AG09309 (cell line): ENCODE data around the gene FCRL2.

Source experiments
- DNase-seq: peaks from one replicate; pipeline ENCODE4 v3.0.0-alpha.2; 2010; ENCODE audit warnings: low read depth
- H3K4me3 ChIP-seq: 2 replicates; pipeline ENCODE4 v1.5.1; 2011; ENCODE audit warnings: mild to moderate bottlenecking, low read depth, low read length, moderate library complexity; ENCODE audit not compliant: control insufficient read depth
- TF ChIP-seq, protein P1 (sequence below): IDR thresholded peaks from 2 replicates; pipeline ENCODE4 v1.5.1; 2011; ENCODE audit warnings: mild to moderate bottlenecking, low read depth, low read length, inconsistent platforms; ENCODE audit not compliant: insufficient read depth, control insufficient read depth; ENCODE audit errors: missing control alignments

Gene FCRL2

DNA sequence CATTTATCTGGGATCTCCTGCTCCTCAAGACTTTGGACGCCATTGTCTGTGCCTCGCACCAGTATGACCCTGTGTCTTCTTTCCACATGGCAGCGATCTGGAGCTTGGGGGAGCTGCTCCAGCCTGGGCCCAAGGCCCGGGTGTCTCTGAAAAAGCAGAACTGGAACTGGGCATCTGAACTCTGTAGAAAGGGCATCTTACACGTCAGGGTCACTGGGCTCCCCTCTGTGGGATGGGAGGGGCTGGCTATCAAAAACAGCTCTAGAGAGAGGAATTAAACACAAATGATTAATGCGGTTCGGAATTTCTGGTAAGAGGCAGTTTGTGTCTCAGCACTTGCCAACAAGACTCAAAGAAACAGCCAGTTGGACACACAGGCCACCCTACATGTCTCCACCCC, 26.9 kb upstream of the FCRL2 start:
- no peak overlapping the region for H3K4me3 ChIP-seq
- TF ChIP-seq, protein P1, sequence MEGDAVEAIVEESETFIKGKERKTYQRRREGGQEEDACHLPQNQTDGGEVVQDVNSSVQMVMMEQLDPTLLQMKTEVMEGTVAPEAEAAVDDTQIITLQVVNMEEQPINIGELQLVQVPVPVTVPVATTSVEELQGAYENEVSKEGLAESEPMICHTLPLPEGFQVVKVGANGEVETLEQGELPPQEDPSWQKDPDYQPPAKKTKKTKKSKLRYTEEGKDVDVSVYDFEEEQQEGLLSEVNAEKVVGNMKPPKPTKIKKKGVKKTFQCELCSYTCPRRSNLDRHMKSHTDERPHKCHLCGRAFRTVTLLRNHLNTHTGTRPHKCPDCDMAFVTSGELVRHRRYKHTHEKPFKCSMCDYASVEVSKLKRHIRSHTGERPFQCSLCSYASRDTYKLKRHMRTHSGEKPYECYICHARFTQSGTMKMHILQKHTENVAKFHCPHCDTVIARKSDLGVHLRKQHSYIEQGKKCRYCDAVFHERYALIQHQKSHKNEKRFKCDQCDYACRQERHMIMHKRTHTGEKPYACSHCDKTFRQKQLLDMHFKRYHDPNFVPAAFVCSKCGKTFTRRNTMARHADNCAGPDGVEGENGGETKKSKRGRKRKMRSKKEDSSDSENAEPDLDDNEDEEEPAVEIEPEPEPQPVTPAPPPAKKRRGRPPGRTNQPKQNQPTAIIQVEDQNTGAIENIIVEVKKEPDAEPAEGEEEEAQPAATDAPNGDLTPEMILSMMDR: no peak
- DNase-seq: no peak

DNA sequence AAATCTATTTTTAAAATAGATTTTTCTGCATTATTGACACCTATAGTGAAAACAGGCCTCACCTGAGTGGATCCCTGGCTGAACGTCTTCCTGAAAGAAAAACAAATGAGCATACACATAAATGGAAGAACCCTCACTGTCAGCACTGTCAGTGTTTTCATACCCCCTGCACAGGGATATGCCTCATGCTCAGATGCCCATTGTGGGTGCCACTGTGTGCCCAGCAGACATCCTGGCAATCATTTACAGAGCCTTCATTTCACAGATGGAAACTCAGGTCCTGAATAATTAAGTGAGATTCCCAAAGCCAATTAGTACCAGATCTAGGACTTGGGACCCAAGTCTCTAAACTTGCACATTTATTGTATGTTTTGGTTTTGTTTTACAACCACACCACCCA, 23.1 kb upstream of the FCRL2 start:
- no peak overlapping the region for H3K4me3 ChIP-seq

DNA sequence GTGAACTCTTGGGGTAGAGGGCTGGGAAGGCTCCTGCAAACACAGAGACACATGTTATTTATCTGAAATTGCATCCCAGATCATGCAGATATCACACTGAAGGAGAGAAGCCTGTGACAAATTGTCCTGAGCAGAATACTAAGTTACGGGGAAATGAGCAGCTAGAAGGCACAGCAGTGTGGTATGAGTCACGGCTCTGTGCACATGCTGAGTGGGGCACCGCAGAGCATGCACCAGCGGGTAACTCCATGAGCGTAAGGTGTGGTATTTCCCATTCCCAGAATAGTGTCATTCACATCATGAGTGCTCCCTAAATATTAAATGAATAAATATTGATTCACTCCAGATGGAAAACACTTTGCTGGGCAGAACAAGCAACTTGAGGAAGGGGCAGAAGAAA, 21.3 kb upstream of the FCRL2 start:
- H3K4me3 ChIP-seq: no peak overlapping the region
- TF ChIP-seq, protein P1: no peak
- no peak for DNase-seq

More for the DNA sequence above, 23.1 kb upstream of the FCRL2 start:
- DNase-seq: no peak
- TF ChIP-seq, protein P1: no peak

DNA sequence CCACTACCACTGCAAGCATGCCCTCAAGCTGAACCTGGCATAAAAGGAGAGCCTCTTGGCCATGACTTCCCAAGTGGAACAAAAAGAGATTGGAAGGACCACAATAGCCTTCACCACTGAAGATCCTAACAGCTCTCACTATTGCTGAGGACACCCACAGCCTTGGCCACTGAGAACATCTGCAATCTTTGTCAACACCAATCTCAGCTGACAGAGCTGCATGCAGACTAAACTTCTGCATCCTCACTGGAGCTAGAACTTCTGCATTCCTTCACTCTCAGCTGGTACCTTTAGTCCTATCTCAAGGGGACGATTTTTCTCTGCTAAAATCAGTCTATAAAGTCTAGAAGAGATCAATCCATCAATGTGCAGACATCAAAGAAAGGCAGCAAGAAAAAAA, 8.3 kb upstream of the FCRL2 start:
- no peak for DNase-seq
- TF ChIP-seq, protein P1: no peak

DNA sequence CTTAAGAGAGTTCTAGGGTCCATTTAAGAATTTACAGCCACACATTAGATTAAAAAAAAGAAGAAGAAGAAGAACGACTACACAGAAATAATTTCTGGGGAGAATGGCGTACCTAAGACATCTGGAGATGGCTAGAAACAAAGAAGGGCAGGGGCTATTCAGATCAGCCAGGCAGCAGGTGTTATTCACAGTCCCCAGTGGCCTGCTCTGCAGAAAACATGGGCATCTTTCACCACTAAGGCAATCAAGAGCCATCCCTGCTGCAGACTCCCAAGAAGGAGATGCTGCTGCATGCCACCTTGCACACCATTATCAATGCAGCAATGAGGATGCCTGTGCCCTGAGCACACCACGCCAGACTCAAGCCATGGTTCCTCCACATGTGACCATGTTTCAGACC, 7.9 kb upstream of the FCRL2 start:
- no peak for DNase-seq
- TF ChIP-seq, protein P1: no peak
- no peak overlapping the region for H3K4me3 ChIP-seq

More for the DNA sequence above, 8.3 kb upstream of the FCRL2 start:
- H3K4me3 ChIP-seq: no peak overlapping the region

DNA sequence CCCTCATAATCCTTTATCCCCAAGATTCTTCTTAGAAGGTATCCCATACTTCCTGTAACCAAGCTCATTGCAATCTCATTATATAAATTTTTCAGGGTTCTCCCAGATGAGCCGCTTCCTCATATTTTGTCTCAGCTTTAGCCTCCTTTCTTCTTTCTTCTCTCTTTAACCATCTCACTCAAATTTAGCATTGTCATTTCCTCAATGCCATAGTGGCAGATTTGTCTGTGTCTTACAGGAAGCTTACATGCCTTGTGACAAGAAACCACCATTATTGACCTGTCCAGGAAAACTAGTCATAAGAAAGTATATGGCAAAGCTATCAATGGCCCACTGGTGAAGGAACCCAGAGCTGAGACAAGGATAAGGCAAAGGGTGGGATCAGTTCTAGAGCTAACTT, 6.0 kb upstream of the FCRL2 start:
- H3K4me3 ChIP-seq: no peak overlapping the region
- TF ChIP-seq, protein P1: no peak
- DNase-seq: no peak

DNA sequence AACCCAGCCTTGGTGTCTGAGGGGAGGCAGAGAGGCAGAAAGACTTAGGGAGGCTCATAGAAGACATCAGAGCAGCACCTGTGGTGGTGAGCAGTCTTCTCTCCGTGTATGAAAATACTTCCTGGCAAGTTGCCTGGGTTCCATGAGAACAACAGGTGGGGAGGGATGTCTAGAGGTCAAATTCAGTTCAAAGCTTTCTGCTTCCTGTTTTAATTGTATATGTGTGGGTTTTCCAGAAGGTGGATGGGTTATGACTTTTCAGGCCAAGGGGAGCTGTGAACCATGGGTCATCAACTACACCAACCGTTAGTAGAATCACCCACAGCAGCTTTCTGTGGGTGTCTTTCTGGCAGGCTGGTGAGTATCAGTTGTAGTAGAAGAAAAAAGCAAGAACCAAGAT, 4.1 kb upstream of the FCRL2 start:
- no peak overlapping the region for H3K4me3 ChIP-seq
- DNase-seq: no peak
- TF ChIP-seq, protein P1: no peak
